OCI-LY7 (cell line): ENCODE results near the gene RFC5. TPM values are rescaled to one million over a fixed set of nuclear protein-coding genes. Genes with fewer than 3 reads are reported as not detected.

Experiments
- BruUV-seq: library from RNA; stranded (reverse); fragments of 400-500 nt; replicated peaks from 2 replicates; lab custom pipeline; 2021; lab: Mats Ljungman, UMichigan
- CTCF ChIA-PET: fragments of 300-600 bp; sonication (Branson Sonifier 250); formaldehyde crosslinking; loops from one replicate; lab custom pipeline; 2022; ENCODE audit warnings: antibody characterized with exemption; ENCODE audit not compliant: unreplicated experiment; lab: Charles Lee
- POLR2A ChIA-PET: fragments of 300-600 bp; sonication (Branson Sonifier 250); formaldehyde crosslinking; loops from one replicate; lab custom pipeline; 2022; ENCODE audit warnings: antibody characterized with exemption; lab: Charles Lee
- DNase-seq: peaks from one replicate; pipeline ENCODE4 v3.0.0-alpha.2; 2015; ENCODE audit warnings: low spot score
- H2AFZ ChIP-seq: fragments of 200-600 bp; sonication (generic), shearing (Covaris generic); 2 replicates; pipeline ENCODE4 v1.6.1; 2014; ENCODE audit warnings: mild to moderate bottlenecking, antibody characterized with exemption, low read length, moderate library complexity
- H3K27ac ChIP-seq: fragments of 200-600 bp; sonication (generic); 2 replicates; pipeline ENCODE4 v1.5.1; 2014; ENCODE audit warnings: mixed run types, low read depth, mild to moderate bottlenecking, moderate library complexity, low read length, inconsistent platforms; ENCODE audit not compliant: poor library complexity, severe bottlenecking
- H3K36me3 ChIP-seq: fragments of 200-600 bp; sonication (generic); 2 replicates; pipeline ENCODE4 v1.6.1; 2014; ENCODE audit warnings: mild to moderate bottlenecking, antibody characterized with exemption, low read length, moderate library complexity, mixed read lengths; ENCODE audit not compliant: insufficient read depth
- H3K4me1 ChIP-seq: fragments of 200-600 bp; sonication (generic); 2 replicates; pipeline ENCODE4 v1.5.1; 2014; ENCODE audit warnings: mild to moderate bottlenecking, low read length; ENCODE audit not compliant: insufficient read depth, poor library complexity, severe bottlenecking
- H3K4me2 ChIP-seq: fragments of 200-600 bp; sonication (generic); 2 replicates; pipeline ENCODE4 v1.6.1; 2014; ENCODE audit warnings: mild to moderate bottlenecking, low read length
- H3K4me3 ChIP-seq: fragments of 200-600 bp; sonication (generic); 2 replicates; pipeline ENCODE4 v1.5.1; 2014; ENCODE audit warnings: mild to moderate bottlenecking, low read depth, low read length; ENCODE audit not compliant: poor library complexity, severe bottlenecking
- H3K79me2 ChIP-seq: fragments of 200-600 bp; sonication (generic); 2 replicates; pipeline ENCODE4 v1.6.1; 2016; ENCODE audit warnings: low read depth, mild to moderate bottlenecking, low read length, moderate library complexity, mixed read lengths; ENCODE audit not compliant: insufficient read depth
- H3K9me2 ChIP-seq: fragments of 200-600 bp; sonication (generic); 2 replicates; pipeline ENCODE4 v1.6.1; 2016; ENCODE audit warnings: mild to moderate bottlenecking, low read length, mixed read lengths; ENCODE audit not compliant: insufficient read depth
- H3K9me3 ChIP-seq: fragments of 200-600 bp; sonication (generic); 2 replicates; pipeline ENCODE4 v1.6.1; 2014; ENCODE audit warnings: mild to moderate bottlenecking, mixed run types, low read length, mixed read lengths
- H4K20me1 ChIP-seq: fragments of 200-600 bp; sonication (generic); 2 replicates; pipeline ENCODE4 v1.6.1; 2014; ENCODE audit warnings: mild to moderate bottlenecking, antibody characterized with exemption, low read length, moderate library complexity, mixed read lengths; ENCODE audit not compliant: insufficient read depth
- CTCF ChIP-seq: fragments of 200-600 bp; sonication (generic); conservative IDR thresholded peaks from 2 replicates; pipeline ENCODE4 v1.5.1; 2014; ENCODE audit warnings: mild to moderate bottlenecking, antibody characterized with exemption, low read length, moderate library complexity, mixed read lengths
- EZH2phosphoT487 ChIP-seq: fragments of 200-600 bp; sonication (generic); IDR thresholded peaks from 2 replicates; pipeline ENCODE4 v1.6.1; 2018; ENCODE audit warnings: low read depth, borderline replicate concordance, mild to moderate bottlenecking, mixed run types, antibody characterized with exemption, low read length, moderate library complexity, mixed read lengths
- intact Hi-C: fragments of 100-400 bp; cut with micrococcal nuclease; formaldehyde crosslinking; loops from one replicate; pipeline ENCODE4 v1.10.0; 2022; ENCODE audit not compliant: unreplicated experiment
- total RNA-seq, 2 experiments: library from RNA; depleted of rRNA in 1 of 2; stranded (reverse); fragments of >200 nt in 1 of 2; shearing (Covaris generic) in 1 of 2; gene quantifications; 2 replicates each; pipeline ENCODE4 v1.2.3, GENCODE V29; 2014 to 2022

RFC5 gene
- total RNA-seq, 2 experiments from 2014 or later, result 68.3 to 91.4 TPM

- no peak overlapping the region for H3K27ac ChIP-seq
- no peak overlapping the region for H3K4me3 ChIP-seq
- no peak overlapping the region for H3K4me2 ChIP-seq
- intact Hi-C loops, result no loop called here
- ChIA-PET POLR2A (interaction anchor here (1.8 kb wide), 1 partner anchor 11 kb away, joined by 9 read pairs; no protein-coding TSS in a partner anchor), CTCF (no interaction called here)
- H3K79me2 ChIP-seq, result no peaks in the 10 kb centered on the region
- H3K9me3 ChIP-seq, result no peaks in the 10 kb centered on the region
- peaks cover 37% of the 10 kb centered on the region for H3K36me3 ChIP-seq
- TF ChIP-seq CTCF, result no peak
- TF ChIP-seq EZH2phosphoT487, result no peak
- no peaks in the 10 kb centered on the region for H3K4me1 ChIP-seq
- no peaks in the 10 kb centered on the region for H3K9me2 ChIP-seq
- BruUV-seq, result no TSS peak
- DNase-seq, result no peak
- no peaks in the 10 kb centered on the region for H4K20me1 ChIP-seq
- H2AFZ ChIP-seq, result no peak overlapping the region
Observed at GRCh38 chr12:118053071-118053985, 36.8 kb downstream of the RFC5 start.

- CTCF ChIA-PET, result interaction anchor here (0.6 kb wide), 1 partner anchor 172 kb away, joined by 3 read pairs; no protein-coding TSS in a partner anchor
- POLR2A ChIA-PET, result interaction anchor here (0.6 to 1.8 kb wide), 3 partner anchors 9 to 39 kb away, joined by 4 to 9 read pairs (median 4); partner anchors contain the start of gene RFC5
Observed at GRCh38 chr12:118055144-118055557, 38.6 kb downstream of the RFC5 start.

More at GRCh38 chr12:118055144-118055557, 38.6 kb downstream of the RFC5 start:
- H3K9me3 ChIP-seq, result no peaks in the 10 kb centered on the region
- H3K27ac ChIP-seq, result no peak overlapping the region
- H2AFZ ChIP-seq, result no peak overlapping the region
- H3K4me3 ChIP-seq, result no peak overlapping the region
- peaks cover 21% of the 10 kb centered on the region for H3K36me3 ChIP-seq
- no peaks in the 10 kb centered on the region for H4K20me1 ChIP-seq
- no peaks in the 10 kb centered on the region for H3K79me2 ChIP-seq
- H3K4me1 ChIP-seq, result peaks cover 8% of the 10 kb centered on the region
- TF ChIP-seq EZH2phosphoT487, result no peak
- peak; percentile 90 for TF ChIP-seq CTCF
- no peak overlapping the region for H3K4me2 ChIP-seq
- no TSS peak for BruUV-seq
- peak; percentile 79 for DNase-seq
- no peaks in the 10 kb centered on the region for H3K9me2 ChIP-seq
- intact Hi-C loops, result loop anchor here (5.0 kb wide), 1 partner anchor 178 kb away; no protein-coding TSS in a partner anchor
